GM12878 (cell line): ENCODE measurements around the gene LGI2. TPM values are rescaled to one million over a fixed set of nuclear protein-coding genes. Genes with fewer than 3 reads are reported as not detected.

Experiments
- ATAC-seq: fragments of 200-7000 bp; cut with Tn5 transposase; 3 replicates; pipeline ENCODE4 v1.9.1; 2020; ENCODE audit warnings: mild to moderate bottlenecking, moderate library complexity
- BruUV-seq: library from RNA; stranded (reverse); fragments of 400-500 nt; replicated peaks from 2 replicates; lab custom pipeline; 2021; lab: Mats Ljungman, UMichigan
- CTCF ChIA-PET: fragments of 300-600 bp; sonication (Branson Sonifier 250); formaldehyde crosslinking; extraction: SDS; loops from one replicate; lab custom pipeline; 2021; ENCODE audit warnings: inconsistent platforms; lab: Yijun Ruan, JAX
- POLR2A ChIA-PET: fragments of 350-600 bp; formaldehyde crosslinking; extraction: SDS; loops from one replicate; lab custom pipeline; 2021; ENCODE audit warnings: inconsistent platforms; lab: Charles Lee
- RAD21 ChIA-PET: fragments of 300-600 bp; sonication (Branson Sonifier 250); formaldehyde crosslinking; loops from one replicate; lab custom pipeline; 2023; ENCODE audit warnings: antibody characterized with exemption; ENCODE audit not compliant: unreplicated experiment; lab: Charles Lee
- SMC1A ChIA-PET: fragments of 300-600 bp; sonication (Branson Sonifier 250); formaldehyde crosslinking; loops from one replicate; lab custom pipeline; 2023; ENCODE audit not compliant: unreplicated experiment, uncharacterized antibody; lab: Charles Lee
- DNase-seq: peaks from one replicate; pipeline ENCODE4 v3.0.0-alpha.2; 2011; ENCODE audit warnings: low read depth, low spot score
- FAIRE-seq: peaks from 3 replicates; lab custom pipeline; 2011; peaks lifted over from hg19 to GRCh38; lab: Jason Lieb, UNC
- H2AFZ ChIP-seq: 2 replicates; pipeline ENCODE4 v1.6.0; 2011; ENCODE audit warnings: low read depth, low read length, control low read depth; ENCODE audit not compliant: control insufficient read depth
- H3K27ac ChIP-seq: 2 replicates; pipeline ENCODE4 v1.5.1; 2011; ENCODE audit warnings: control low read depth; ENCODE audit not compliant: control insufficient read depth, insufficient read depth
- H3K27me3 ChIP-seq, 2 experiments: replicated peaks in 1 of 2; 2 replicates each; pipeline versions ENCODE4 v1.6.0 to v1.6.1; 2011; ENCODE audit warnings: low read length in 1 of 2; ENCODE audit not compliant: control insufficient read depth in 2 of 2, insufficient read depth in 2 of 2
- H3K36me3 ChIP-seq, 2 experiments: 2 replicates each; pipeline ENCODE4 v1.5.1; 2011; ENCODE audit warnings: low read length in 1 of 2; ENCODE audit not compliant: control insufficient read depth in 2 of 2, insufficient read depth in 2 of 2
- H3K4me1 ChIP-seq: 2 replicates; pipeline ENCODE4 v1.6.1; 2011; ENCODE audit warnings: mild to moderate bottlenecking, low read length, moderate library complexity, mixed read lengths; ENCODE audit not compliant: control insufficient read depth, insufficient read depth
- H3K4me2 ChIP-seq: 2 replicates; pipeline ENCODE4 v1.6.0; 2011; ENCODE audit warnings: control low read depth; ENCODE audit not compliant: control insufficient read depth, insufficient read depth
- H3K4me3 ChIP-seq: fragments of 200-600 bp; sonication (generic); 2 replicates; pipeline ENCODE4 v1.5.1; 2016
- H3K79me2 ChIP-seq: 2 replicates; pipeline ENCODE4 v1.6.0; 2011; ENCODE audit warnings: low read length; ENCODE audit not compliant: control insufficient read depth, insufficient read depth
- H3K9ac ChIP-seq: 2 replicates; pipeline ENCODE4 v1.8.0; 2011; ENCODE audit warnings: low read length, control low read depth, mixed read lengths; ENCODE audit not compliant: control insufficient read depth, insufficient read depth
- H3K9me3 ChIP-seq: replicated peaks from 3 replicates; pipeline ENCODE4 v1.5.1; 2011; ENCODE audit warnings: mild to moderate bottlenecking, low read length; ENCODE audit not compliant: control insufficient read depth, insufficient read depth
- H4K20me1 ChIP-seq: 2 replicates; pipeline ENCODE4 v1.6.0; 2011; ENCODE audit not compliant: control insufficient read depth, insufficient read depth
- CTCF ChIP-seq, 3 experiments: IDR thresholded peaks in 2 of 3; conservative IDR thresholded peaks in 1 of 3; 2 replicates each; pipeline ENCODE4 v1.5.1; 2011; ENCODE audit warnings: low read depth in 3 of 3, low read length in 3 of 3, mild to moderate bottlenecking in 3 of 3, control low read depth in 2 of 3, moderate library complexity in 2 of 3, inconsistent platforms in 1 of 3, mixed read lengths in 1 of 3; ENCODE audit not compliant: control insufficient read depth in 2 of 3, insufficient read depth in 1 of 3; ENCODE audit errors: extremely low read depth in 1 of 3
- E2F4 ChIP-seq: IDR thresholded peaks from 2 replicates; pipeline ENCODE4 v1.6.1; 2012; ENCODE audit warnings: low read depth, low read length, improper control_type of control experiment
- EED ChIP-seq: sonication (generic); IDR thresholded peaks from 2 replicates; pipeline ENCODE4 v1.6.1; 2016; ENCODE audit warnings: antibody characterized with exemption, low read depth
- MEF2B ChIP-seq: fragments of 450-650 bp; IDR thresholded peaks from 2 replicates; pipeline ENCODE4 v1.6.1; 2018; ENCODE audit warnings: mild to moderate bottlenecking, moderate library complexity; ENCODE audit not compliant: partially characterized antibody, poor library complexity, severe bottlenecking
- NFYA ChIP-seq: IDR thresholded peaks from 2 replicates; pipeline ENCODE4 v1.6.1; 2011; ENCODE audit warnings: low read depth, mild to moderate bottlenecking, low read length, improper control_type of control experiment, borderline replicate concordance
- NFYB ChIP-seq: IDR thresholded peaks from 2 replicates; pipeline ENCODE4 v1.6.1; 2011; ENCODE audit warnings: low read depth, mild to moderate bottlenecking, low read length, improper control_type of control experiment, moderate library complexity; ENCODE audit not compliant: insufficient read depth
- PAX8 ChIP-seq: fragments of 450-650 bp; IDR thresholded peaks from 2 replicates; pipeline ENCODE4 v1.6.1; 2017; ENCODE audit warnings: mild to moderate bottlenecking, moderate library complexity
- POLR2AphosphoS2 ChIP-seq: IDR thresholded peaks from 2 replicates; pipeline ENCODE4 v1.6.1; 2011; ENCODE audit warnings: low read depth, mild to moderate bottlenecking, low read length, improper control_type of control experiment, moderate library complexity
- SUZ12 ChIP-seq: fragments of 200-600 bp; sonication (generic); IDR thresholded peaks from one replicate; pipeline ENCODE4 v1.6.1; 2018; ENCODE audit warnings: antibody characterized with exemption, mild to moderate bottlenecking; ENCODE audit not compliant: unreplicated experiment
- WRNIP1 ChIP-seq: IDR thresholded peaks from 2 replicates; pipeline ENCODE4 v1.6.1; 2011; ENCODE audit warnings: low read depth, low read length, improper control_type of control experiment, borderline replicate concordance
- WGBS: methylation state at CpG from one replicate; pipeline ENCODE4 v1.1.6; 2016; ENCODE audit warnings: low lambda C conversion rate; ENCODE audit not compliant: insufficient replicate concordance, insufficient coverage; ENCODE audit errors: missing lambda C conversion rate; 5-methylcytosine and 5-hydroxymethylcytosine counted together
- in situ Hi-C: fragments of 300-500 bp; cut with MboI; formaldehyde crosslinking; loops from 9 replicates; pipeline ENCODE4 v1.14.3; 2018; ENCODE audit warnings: mixed read lengths
- intact Hi-C: fragments of 100-400 bp; cut with micrococcal nuclease; formaldehyde crosslinking; loops from one replicate; pipeline ENCODE4 v1.14.2; 2022; ENCODE audit not compliant: unreplicated experiment
- polyA plus RNA-seq, 11 experiments: library from polyadenylated mRNA; depleted of rRNA in 4 of 11; unstranded in 6 of 11; stranded (reverse) in 5 of 11; fragments of >200 nt; fragmentation: Nextera tagmentation in 4 of 11; fragmentation: Illumina TruSeq in 1 of 11; extraction: Ambion mirVana in 4 of 11; extraction: Trizol in 1 of 11; gene quantifications; 1 replicate in 1 of 11; 2 replicates in 10 of 11; pipeline versions ENCODE4 v1.2.1 to v1.2.3, GENCODE V29; 2011 to 2016; ENCODE audit warnings: inconsistent platforms in 2 of 11, missing spikeins in 2 of 11, low read depth in 1 of 11
- total RNA-seq, 4 experiments: library from RNA; depleted of rRNA in 3 of 4; stranded (reverse); fragments of >200 nt in 3 of 4; fragmentation: Illumina TruSeq in 1 of 4; extraction: Trizol in 1 of 4; gene quantifications; 2 replicates each; pipeline versions ENCODE4 v1.2.1 to v1.2.3, GENCODE V29; 2013 to 2021

Gene LGI2
- total and polyA plus RNA-seq, 10 of the 15 experiments (the other 5 are each of a cell fraction or from before 2014, with no cell fraction given): not detected

GRCh38 chr4:24979554-24979953, 51.2 kb downstream of the LGI2 start (continued):
- TF ChIP-seq E2F4 (no peak), CTCF (IDR thresholded peaks at IDR 0.05 in 2 of 3, conservative IDR thresholded peaks at IDR 0.05 in 1 of 3; ENCODE audit: control insufficient read depth in 2 of 3, extremely low read depth in 1 of 3, insufficient read depth in 1 of 3, low read depth in 3 of 3, low read length in 3 of 3) (no peak), POLR2AphosphoS2 (no peak), EED (no peak)

GRCh38 chr4:24978291-24979075, 52.3 kb downstream of the LGI2 start:
- in situ Hi-C loops: loop anchor here (5.0 kb wide), 1 partner anchor 394 kb away; no protein-coding TSS in a partner anchor
- no peak for DNase-seq
- POLR2A ChIA-PET: no interaction called here

More at GRCh38 chr4:24978291-24979075, 52.3 kb downstream of the LGI2 start:
- no peak overlapping the region for H2AFZ ChIP-seq
- TF ChIP-seq NFYB (no peak), MEF2B (no peak), WRNIP1 (no peak), SUZ12 (no peak), NFYA (no peak), E2F4 (no peak), PAX8 (no peak)
- H3K9ac ChIP-seq: no peak overlapping the region
- H3K4me1 ChIP-seq: no peaks in the 10 kb centered on the region
- no peak for ATAC-seq
- ChIA-PET RAD21 (interaction anchor here (1.3 kb wide), 1 partner anchor 388 kb away, joined by 4 read pairs; no protein-coding TSS in a partner anchor), SMC1A (interaction anchor here (0.7 to 1.8 kb wide), 2 partner anchors 154 to 161 kb away, joined by 4 read pairs; no protein-coding TSS in a partner anchor), CTCF (interaction anchor here (0.9 to 8.0 kb wide), 5 partner anchors 9 to 388 kb away, joined by 3 to 100 read pairs (median 7); no protein-coding TSS in a partner anchor)
- no peaks in the 10 kb centered on the region for H3K36me3 ChIP-seq
- FAIRE-seq: no peak
- H3K4me3 ChIP-seq: no peak overlapping the region
- H4K20me1 ChIP-seq: no peaks in the 10 kb centered on the region
- no peak overlapping the region for H3K4me2 ChIP-seq
- H3K27ac ChIP-seq: no peak overlapping the region
- H3K27me3 ChIP-seq: no peaks in the 10 kb centered on the region
- 11% methylated on average over 9 of the region's 9 CpGs for WGBS
- no peaks in the 10 kb centered on the region; the same call in 2 of the 3 replicates for H3K9me3 ChIP-seq
- BruUV-seq: no TSS peak
- H3K79me2 ChIP-seq: no peaks in the 10 kb centered on the region
- intact Hi-C loops: no loop called here
